HG02973 (cell line): ENCODE results near the gene COL18A1.
A peak's percentile ranks its signal among the peaks of the same experiment; 100 is the strongest.
"Not testable (repeated sequence)": the region's sequence is repeated elsewhere in the genome, so short reads cannot be mapped to it uniquely, and the experiment has no call there.

Experiments
- ATAC-seq: cut with Tn5 transposase; IDR thresholded peaks from one replicate; pipeline ENCODE4 v1.9.1; 2021; ENCODE audit warnings: moderate library complexity; ENCODE audit not compliant: unreplicated experiment

Gene COL18A1

DNA sequence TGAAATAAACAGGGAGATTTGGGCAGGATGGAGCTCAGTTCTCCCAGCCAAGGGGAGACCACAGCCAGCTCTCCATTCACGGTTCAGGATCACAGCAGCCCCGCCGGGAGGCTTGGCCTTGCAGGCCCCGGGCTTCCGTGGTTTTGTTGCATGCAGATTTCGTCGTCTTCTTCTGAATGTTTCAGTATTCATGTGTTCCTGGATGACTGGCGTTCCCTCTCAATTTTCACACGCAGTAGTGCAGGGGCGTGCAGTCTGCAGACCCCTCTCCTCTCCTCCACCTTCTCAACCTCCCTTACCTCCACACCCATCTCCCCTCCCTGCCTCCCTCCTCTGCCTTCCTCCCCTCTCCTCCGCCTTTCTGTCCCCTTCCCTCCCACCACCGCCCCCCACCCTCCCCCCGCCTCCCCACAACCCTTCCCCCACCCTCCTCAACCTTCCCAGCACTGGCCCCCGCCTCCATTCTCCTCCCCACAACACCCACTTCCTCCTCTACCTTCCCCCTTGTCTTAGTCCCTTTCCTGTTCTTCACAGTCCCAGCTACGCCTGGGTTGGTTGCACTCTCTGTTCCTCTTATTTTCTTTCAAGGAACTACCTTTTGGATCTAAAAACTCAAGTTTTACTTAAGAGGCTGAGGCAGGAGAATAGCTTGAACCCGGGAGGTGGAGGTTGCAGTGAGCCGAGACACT lies 145.7 kb downstream of the COL18A1 start:
- no peak for ATAC-seq

DNA sequence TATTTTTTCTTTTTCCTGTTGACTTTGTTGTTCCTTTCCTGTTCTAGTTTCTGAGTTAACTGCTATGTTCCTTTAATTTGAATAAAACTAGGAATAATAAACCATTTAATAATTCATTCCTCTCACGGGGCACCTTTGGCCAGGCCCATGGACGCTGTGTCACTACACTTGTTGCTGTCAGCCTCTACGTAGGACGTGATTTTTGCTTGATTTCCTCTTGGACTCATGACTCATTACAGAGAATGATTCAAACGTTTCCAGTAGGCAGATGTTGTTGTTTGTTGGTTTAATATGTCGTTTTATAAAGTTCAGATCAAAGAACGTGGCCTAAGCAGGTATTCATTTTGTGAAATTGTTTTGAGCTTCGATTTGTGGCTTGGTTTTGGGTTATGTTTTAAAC lies 146.4 kb downstream of the COL18A1 start:
- ATAC-seq: no peak

DNA sequence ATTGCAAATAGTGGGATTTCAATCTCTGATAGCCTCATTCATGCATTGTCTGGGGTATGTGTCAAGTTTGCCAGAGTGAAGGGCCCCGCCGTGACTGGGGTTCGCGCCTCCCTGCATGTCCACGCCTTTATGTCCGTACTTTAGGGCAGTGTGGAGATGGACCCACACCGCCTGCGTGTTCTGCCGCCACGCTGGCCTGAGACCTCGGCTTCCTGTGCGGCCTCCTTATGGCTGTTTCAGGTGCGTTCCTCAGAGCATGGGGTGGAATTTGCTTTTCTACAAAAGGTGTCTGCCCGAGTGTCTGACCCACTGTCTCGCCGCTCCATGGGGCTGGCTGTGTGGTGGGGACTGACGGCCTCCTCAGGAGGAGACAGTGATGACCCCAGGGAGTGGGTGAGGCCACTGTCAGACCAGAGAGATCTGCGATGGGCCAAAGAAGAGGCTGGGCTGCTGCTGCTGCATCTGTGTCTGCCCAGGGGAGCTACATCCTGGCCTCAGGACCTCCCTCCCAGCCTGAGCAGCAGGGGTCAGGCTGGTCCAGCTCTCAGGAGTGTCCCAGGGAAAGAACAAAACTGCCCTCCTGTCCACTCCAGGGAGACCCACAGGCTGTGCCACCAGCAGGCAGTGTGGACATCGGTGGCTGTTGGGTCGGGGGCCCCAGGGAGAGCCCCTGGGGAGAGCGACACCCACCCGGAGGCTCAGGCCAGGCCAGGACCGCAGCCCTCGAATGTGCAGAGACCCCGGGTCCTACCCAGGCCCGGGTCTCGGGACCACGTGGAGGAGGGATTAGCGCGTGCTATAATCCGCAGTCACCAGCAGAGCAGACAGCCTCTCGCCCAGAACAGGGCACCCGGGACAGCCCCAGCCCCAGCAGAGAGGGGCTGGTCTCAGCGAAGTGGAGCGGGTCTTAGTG lies 147.1 kb downstream of the COL18A1 start:
- no peak for ATAC-seq

DNA sequence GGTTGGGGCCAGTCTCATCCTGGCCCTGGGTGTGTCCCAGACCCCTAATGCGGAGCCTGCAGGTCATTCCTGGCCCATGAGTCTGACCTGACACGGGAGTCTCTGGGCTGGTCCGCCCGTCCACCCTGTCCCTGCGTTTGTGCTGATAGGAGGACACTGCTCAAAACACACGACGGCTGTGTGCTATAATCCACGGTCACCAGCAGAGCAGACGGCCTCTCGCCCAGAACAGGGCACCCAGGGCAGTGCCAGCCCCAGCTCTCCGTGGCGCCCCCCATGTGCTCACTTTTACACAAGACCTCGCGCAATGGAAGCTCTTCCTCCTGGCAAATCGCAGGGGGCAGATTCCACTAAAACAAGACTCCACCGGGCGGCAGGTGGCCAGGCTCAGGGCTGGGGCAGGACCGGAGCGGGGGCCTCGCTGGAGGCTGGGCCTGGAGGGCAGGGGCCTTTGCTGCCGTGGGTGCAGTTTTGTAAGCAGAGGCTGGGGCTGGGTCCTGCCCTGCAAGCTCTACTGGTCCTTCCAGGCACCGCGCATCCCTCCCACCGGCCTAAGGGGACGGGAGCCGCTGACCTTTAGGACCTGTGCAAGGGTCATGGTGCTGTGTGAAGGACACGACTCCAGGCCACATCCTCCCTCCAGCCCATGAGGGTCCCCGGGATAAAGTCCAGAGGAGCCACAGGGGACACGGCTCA lies 147.9 kb downstream of the COL18A1 start:
- ATAC-seq: no peak

DNA sequence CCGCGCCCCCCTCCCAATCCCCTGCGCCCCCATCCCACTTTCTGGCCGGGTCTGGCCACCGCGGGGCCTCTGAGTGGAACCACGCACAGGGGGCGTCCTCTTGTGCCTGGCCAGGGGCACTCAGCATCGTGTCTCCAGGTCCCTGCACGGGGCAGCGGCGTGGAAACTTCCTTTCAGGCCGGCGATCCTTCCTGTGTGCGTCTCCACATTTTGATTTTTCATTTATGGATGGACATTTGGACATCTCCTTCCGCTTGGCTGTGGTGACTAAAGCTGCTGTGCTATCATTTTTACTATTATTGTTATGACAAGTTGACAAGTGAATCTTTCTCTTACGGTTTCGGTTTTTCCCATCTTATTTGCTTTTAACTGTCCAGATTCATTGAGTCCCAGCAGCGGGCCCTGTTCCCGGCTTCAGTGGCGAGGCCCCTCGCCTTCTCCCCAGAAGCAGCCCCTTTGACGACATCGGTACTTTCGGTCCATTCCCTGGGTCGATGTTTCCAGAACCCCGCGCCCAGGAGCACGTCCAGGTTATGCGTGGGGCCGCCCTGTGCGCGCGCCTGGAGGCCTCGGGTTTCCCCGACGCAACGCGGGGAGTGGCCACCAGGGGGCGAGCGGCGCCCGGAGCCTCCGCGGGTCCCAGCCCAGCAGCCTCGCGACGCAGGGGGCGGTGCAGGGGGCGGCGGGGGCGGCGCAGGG lies 149.7 kb downstream of the COL18A1 start:
- ATAC-seq: peak; percentile 46

DNA sequence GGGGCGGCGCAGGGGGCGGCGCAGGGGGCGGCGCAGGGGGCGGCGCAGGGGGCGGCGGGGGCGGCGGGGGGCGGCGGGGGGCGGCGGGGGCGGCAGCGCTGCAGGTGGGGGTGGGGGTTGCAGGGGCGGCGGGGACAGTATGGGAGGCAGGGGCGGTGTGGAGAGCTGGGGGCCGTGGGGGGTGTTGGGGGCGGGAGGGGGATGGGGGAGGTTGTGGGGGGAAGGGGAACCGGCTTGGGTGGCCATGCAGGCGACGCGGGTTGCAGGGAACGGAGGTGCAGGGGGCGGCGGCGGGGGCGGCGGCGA lies 150.2 kb downstream of the COL18A1 start:
- no peak for ATAC-seq

DNA sequence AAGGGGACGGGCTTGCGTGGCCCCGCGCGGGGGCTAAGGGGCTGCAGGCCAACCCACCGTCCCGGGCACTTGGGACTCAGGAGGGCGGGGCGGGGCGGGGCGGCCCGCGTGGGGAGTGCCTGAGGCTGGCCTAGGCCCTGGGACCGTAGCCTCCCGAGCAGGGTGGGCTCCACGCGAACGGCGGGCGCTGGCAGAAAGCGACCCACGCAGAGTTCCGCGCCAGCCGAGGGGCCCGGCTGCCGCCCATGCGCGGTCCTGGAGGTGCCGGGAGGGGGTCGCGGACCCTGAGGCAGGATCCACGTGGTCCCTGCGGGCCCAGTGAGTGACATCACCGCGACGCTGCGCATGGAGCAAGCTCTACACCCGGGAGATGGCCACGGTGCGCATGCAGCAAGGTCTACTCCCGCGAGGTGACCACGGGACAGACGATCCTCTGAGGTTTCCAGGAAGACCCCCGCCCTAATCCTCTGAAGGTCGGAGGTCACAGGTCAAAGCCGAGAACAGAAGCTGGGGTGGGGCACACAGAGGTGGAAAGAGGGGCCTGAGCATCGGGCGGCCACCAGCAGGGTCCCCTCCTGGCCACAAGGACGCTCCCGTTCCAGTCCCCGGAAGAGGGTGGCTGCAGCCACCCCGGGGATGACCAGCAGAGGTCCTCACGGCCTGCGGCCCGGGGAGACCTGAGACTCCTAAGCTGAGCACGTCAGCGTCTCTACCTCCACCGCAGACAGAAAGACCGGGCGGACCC lies 150.8 kb downstream of the COL18A1 start:
- ATAC-seq: no peak

DNA sequence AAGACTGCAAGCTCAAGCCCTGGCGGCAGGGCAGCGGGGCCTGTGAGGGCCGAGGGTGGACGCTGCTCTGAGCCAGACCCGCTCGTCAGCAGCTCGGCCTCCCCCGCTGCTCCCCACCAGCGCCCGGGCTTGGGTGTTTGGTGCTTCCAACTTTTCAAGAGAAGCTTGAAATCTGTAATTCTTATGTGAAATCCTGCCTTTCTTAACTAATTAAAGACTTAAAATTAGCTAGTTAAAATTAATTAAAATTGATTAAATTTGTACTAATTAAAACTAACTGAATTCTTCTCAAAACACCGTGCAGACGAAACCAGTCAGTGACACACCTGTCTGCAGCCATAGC lies 151.3 kb downstream of the COL18A1 start:
- ATAC-seq: no peak

DNA sequence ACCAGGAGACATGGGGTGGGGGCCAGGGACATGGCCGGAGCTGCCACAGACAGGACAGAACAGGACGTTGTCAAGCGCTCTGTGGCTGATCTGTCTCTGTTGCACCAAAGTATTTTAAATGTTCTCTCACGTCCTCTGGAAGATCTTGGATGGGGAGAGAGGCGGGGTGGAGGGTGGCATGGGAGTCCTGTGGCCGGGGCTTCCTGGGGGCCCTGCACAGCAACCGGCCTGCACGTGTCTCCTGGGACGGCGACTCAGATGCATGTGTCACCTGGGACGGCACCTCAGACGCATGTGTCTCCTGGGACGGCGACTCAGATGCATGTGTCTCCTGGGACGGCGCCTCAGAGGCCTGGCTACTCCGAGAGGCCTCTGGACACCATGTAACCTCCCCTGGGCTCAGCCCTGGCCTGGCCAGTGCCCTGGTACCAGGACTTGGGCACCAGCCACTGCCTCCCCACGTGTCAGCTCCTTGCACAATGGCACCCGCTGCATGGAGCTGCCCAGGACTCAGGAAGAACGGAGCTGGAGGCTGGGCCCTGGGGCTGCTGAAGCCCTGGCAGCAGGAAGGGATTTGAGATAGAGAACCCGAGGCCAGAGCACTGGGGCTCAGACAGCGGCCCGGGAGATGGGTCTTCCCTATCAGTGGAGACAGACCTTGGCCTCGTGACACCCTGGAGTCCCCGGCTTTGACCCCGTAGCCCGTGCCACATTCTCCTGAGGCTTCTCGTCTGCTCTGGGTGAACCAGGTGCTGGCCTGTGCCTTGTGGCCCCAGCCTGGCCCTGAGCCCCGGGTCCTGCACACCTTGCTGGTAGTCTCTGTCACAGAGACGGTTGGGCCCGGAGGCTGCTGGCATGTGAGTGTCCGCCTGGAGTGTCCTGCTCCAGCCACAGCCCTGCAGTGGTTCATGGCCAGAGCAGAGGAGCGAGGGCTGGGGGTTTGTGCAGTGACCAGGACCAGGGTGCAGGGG lies 152.0 kb downstream of the COL18A1 start:
- no peak for ATAC-seq

DNA sequence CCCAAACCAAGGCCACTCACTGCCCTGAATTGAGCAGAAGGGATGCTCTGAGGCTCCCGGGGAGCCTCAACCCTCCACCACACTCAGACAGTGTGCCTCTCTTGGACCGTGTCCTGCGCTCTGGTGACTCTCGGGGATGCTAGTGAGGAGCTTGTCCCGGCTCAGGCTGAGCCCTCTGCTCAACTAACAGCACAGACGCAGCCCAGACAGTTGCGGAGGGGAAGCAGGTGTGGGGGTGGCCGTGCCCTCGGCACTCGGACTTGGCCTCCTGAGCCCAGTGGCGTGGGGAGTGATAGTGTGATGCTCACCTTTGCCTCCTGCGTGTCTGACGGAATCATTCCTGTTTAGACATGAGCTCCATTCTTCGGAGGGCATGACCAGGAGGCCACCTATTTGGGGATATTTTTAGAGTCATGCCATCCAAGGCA lies 152.7 kb downstream of the COL18A1 start:
- no peak for ATAC-seq

DNA sequence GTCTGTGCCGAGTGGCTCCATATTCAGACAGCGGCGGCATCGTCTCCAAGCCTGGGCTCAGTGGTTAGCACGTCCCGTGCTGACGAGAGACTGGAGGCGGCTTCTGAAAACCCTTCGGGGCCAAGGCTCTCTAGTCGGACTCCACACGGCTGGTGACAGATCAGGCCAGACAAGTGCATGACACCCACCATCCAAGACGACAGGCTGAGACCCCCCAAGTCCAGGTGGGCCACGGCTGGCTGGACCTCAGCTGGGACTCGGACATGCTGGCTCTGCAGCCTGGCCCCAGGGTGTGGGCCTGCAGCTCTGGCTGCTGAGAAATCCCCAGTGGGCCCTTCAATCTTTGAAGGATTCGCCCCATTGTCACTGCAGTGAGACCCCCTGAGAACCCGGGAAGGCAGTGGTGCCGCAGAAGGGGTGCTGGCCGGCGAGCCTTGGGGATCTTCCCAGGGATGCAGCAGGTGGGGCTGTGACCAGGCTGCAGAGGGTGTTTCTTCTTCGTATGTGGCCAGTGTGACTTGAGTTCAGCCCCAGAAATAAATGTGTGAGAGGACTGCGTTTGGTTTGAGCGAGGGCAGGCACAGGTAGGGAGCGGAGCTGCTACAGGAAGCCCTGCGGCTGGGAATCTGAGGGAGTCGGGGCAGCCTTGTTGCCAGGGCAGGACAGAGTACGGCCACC lies 153.2 kb downstream of the COL18A1 start:
- ATAC-seq: no peak

DNA sequence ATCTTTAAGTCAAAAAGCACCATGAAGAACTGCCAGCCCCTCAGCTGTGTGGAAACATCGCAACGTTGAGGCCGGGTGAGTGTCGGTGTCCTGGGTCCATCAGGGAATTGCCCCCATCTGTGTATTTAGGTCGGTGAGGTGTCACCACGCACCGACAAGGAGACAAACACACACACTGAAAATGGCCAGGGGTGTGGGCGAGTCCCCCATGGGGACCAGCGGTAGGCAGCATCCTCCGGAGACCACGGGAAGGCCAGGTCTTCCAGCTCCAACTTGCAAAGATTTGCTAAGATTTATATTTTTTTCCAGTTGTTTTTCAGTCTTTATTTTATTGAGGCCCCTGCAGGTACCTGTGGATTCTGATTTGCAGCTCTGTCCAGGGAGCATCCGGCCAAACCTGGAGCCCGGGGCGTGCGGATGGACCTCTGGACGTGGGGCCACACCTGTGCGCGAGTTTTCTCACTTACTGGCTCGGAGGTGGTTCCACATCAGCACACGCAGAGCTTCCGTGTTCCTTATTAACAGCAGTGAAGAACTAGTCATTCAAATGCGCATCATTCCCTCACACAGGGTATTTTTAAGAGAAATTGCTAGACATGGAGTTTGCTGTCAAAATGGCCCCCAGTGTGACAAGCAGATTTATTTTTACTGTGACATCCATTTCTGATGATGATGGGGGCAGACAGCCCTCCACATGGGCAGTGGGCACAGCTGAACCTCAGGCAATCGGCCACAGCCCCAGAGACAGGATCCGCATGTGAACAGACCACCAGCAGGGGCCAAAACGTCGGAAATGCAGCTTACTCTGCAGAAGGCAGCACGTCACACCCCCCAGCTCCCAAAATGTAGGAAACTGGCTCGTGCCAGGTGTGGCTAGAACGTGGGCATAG lies 154.5 kb downstream of the COL18A1 start:
- no peak for ATAC-seq

DNA sequence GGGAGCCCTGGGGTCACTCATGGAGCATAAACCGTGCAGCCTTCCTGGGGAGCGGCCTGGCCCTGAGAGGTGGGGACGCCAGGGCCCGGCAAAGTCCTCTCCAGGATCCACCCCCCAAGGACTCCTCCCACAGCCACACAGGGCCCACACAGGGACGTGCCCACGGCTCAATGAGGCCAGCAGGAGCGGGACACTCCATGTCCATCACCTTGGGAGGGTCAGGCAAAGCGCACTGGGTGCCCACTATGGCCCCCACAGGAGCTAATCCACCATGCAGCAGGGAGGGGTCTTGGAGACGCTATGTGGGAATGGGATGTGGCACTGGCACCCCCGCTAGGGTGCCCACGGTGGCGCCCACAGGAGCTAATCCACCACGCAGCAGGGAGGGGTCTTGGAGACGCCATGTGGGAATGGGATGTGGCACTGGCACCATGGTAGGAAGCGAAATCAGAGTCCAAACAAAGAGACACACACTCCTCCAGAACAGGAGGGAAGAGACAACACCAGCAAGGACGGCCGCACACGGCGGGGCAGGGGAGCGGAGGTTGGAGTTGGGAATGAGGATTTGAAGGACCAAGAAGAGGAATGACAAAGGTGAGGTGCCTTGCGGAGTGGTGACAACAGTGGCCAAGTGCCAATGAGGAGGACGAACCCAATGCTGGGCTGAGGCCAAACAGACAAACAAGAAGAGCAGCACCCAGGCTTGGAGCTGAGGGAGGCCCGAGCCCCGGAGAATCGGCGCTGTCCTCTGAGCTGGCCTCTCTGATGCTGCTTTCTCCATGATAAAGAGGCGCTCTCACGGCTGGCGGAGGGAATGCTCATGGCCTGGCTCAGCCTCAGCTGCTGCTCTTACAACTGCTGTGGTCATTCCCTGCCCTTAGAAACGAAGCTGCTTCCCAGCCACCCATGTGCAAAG lies 155.4 kb downstream of the COL18A1 start:
- no peak for ATAC-seq

DNA sequence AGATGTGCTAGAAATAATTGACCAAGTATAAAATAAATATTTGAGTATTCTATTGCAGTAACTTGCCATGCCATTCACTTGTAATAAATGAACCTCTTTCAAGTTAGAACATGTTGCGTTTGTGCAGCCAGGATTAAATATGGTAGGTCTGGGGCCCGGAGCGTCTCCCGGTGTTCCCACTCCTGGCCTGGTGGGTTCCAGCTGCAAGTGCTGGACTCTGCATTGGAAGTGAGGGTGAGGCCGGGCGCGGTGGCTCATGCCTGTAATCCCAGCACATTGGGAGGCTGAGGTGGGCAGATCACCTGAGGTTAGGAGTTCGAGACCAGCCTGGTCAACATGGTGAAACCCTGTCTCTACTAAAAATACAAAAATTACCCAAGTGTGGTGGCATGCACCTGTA lies 156.3 kb downstream of the COL18A1 start:
- ATAC-seq: not testable (repeated sequence)

DNA sequence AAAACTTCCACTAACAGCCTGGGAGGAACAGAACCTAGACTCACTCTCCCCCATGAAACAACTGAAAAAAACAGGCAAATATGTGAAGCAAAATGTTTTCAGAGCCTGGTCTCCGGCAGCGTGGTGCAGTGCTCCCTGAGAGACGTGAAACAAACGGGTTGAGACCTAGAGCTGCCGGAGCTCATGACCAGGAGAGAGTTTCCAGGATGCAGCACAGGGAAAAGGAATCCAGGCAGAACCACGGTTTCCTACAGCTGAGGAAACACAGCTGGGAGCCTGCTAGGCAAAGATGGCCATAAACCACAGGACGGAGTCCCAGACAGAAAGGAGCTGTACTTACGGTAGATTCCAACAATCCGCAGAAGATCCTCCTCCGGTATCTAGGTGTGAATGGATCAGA lies 157.4 kb downstream of the COL18A1 start:
- ATAC-seq: no peak

DNA sequence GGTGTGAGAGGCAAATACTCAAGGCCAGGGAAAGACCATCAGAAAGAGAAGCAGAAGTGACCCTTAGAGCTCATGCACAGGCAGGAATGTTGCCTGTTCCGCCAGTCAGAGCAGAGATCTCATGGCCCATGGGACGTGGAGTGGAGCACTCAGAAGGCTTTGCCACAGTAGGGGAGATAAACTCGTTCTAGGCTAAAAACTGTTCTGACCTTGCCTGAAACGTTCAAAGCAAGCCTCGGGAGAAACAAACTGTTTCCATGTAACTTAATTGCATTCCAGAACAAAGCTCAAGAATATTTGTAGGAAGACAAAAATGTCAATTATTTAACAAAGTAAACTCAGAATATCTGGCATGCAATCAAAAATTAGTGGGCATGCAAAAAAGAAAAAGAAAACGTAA lies 158.0 kb downstream of the COL18A1 start:
- ATAC-seq: no peak
